HUES48 (cell line): ENCODE results near the gene WDFY2.

Experiments used
- H3K27ac ChIP-seq: one replicate; pipeline ENCODE4 v1.7.0; 2013; ENCODE audit warnings: low read depth, low read length, inconsistent platforms
- H3K27me3 ChIP-seq: 2 replicates; pipeline ENCODE4 v1.6.1; 2013; ENCODE audit warnings: mild to moderate bottlenecking, low read length; ENCODE audit not compliant: control insufficient read depth, insufficient read depth
- H3K36me3 ChIP-seq: 2 replicates; pipeline ENCODE4 v1.6.1; 2013; ENCODE audit warnings: low read length; ENCODE audit not compliant: control insufficient read depth, insufficient read depth
- H3K4me1 ChIP-seq: 2 replicates; pipeline ENCODE4 v1.6.1; 2013; ENCODE audit warnings: mild to moderate bottlenecking, low read length; ENCODE audit not compliant: control insufficient read depth, insufficient read depth
- H3K4me3 ChIP-seq: 2 replicates; pipeline ENCODE4 v1.5.1; 2013; ENCODE audit warnings: mild to moderate bottlenecking, low read depth, low read length
- H3K9ac ChIP-seq: 2 replicates; pipeline ENCODE4 v1.6.1; 2013; ENCODE audit warnings: mild to moderate bottlenecking, low read depth, low read length, moderate library complexity
- H3K9me3 ChIP-seq: 2 replicates; pipeline ENCODE4 v1.6.1; 2013; ENCODE audit warnings: low read length; ENCODE audit not compliant: control insufficient read depth, insufficient read depth

Gene WDFY2

DNA sequence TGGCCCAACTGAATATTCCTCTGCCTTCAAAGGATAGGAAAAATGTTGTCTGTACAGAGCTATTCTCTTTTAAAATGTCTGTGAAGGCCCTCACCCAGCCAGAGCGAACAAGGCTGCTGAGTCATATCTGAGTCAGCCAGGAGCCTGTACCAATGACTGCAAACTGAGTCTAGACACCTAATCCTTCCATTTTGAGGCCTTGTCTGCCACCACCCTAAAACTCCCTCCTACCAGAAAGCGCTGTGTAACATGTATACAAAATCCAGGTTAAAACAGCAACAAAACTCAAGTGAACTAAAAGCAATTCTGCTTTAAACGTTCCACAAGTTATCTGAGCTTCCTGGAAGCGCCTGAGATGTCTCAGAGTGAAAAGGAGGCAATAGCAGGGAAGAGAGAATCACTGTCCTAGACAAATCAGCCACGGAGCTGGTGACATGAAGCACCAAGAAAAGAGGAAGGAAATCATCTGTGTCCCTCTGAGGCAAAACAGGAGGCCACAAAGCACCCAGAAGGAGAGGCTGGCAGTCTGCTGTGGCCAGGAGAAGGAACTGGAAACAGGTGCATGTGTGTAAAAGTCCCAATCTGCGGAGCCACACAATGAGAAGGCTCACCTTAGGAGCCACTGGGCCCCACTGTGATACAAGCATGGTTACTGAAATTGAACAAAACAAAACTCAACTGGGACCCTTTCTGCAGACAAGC, 209.5 kb downstream of the WDFY2 start:
- H3K27ac ChIP-seq, result peak overlapping the region; percentile 3
- H3K27me3 ChIP-seq, result no peaks in the 10 kb centered on the region
- H3K9me3 ChIP-seq, result no peaks in the 10 kb centered on the region
- no peak overlapping the region for H3K9ac ChIP-seq
- H3K36me3 ChIP-seq, result no peaks in the 10 kb centered on the region; the same call in 1 of the 2 replicates
- peaks cover 10% of the 10 kb centered on the region for H3K4me1 ChIP-seq
- no peak overlapping the region for H3K4me3 ChIP-seq

DNA sequence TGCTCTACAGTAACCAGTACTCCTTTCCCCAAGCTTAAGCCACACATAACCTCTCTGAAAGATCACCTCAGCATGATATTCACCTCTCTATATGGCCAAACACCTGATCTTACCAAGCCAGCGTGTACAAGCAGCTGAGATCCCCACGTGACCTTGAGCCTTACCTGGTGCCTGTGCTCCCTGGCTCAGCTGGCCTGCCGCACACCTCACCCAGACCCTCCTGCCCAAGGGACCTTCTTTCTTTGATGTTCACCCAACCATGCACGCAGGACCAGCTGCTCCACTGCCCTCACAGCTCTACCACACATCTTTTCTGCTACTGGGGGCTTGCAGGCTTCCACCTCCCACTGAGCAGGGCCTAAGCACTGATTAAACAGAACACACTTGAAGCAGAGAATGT, 210.7 kb downstream of the WDFY2 start:
- Histone ChIP-seq H3K4me1 (peaks cover 16% of the 10 kb centered on the region), H3K9me3 (no peaks in the 10 kb centered on the region), H3K27ac (no peak overlapping the region), H3K36me3 (no peaks in the 10 kb centered on the region; the same call in 1 of the 2 replicates), H3K4me3 (no peak overlapping the region), H3K9ac (no peak overlapping the region), H3K27me3 (no peaks in the 10 kb centered on the region)

DNA sequence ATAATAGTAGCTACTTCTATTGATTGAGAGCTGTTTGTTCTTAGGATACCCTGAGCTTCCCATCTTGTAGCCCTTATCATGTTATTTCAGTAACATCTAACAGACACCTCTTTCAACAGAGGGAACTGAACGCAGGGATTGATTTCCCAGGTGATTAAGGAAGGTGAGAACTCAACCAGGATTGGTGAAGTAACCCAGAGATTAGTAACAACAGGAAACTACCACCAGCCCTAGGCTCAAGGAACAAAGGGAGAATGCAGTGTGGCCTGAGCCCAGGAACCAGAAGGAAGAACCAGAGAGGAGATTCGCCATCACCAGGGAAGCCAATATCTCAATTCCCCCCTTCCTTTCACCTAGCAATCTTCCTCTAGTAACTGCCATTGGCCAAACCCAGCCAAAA, 211.2 kb downstream of the WDFY2 start:
- H3K36me3 ChIP-seq, result no peaks in the 10 kb centered on the region; the same call in 1 of the 2 replicates
- H3K9ac ChIP-seq, result no peak overlapping the region
- no peaks in the 10 kb centered on the region for H3K27me3 ChIP-seq
- no peak overlapping the region for H3K27ac ChIP-seq
- peaks cover 18% of the 10 kb centered on the region for H3K4me1 ChIP-seq
- H3K4me3 ChIP-seq, result no peak overlapping the region
- no peaks in the 10 kb centered on the region for H3K9me3 ChIP-seq

DNA sequence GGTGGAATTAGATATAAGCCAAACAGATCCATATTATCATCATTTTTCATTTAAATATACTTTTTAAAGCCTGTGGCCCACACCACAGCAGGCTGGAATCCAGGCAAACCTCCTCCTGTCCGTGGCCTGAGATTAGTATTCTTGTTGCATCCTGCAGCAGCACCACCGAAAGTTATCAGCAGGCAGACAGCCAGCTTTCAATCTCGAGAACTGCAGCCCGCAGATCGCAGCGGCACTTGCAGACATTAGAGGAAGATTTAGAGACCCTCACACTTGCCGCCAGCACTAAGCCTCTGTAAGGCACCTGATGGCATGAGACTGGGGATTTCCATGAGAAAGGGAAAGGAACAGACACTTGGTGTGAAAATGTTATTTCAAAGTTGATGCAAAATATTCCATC, 212.3 kb downstream of the WDFY2 start:
- no peaks in the 10 kb centered on the region; the same call in 1 of the 2 replicates for H3K36me3 ChIP-seq
- no peaks in the 10 kb centered on the region for H3K27me3 ChIP-seq
- no peak overlapping the region for H3K4me3 ChIP-seq
- H3K9me3 ChIP-seq, result no peaks in the 10 kb centered on the region
- H3K27ac ChIP-seq, result no peak overlapping the region
- H3K9ac ChIP-seq, result no peak overlapping the region
- H3K4me1 ChIP-seq, result peaks cover 18% of the 10 kb centered on the region

DNA sequence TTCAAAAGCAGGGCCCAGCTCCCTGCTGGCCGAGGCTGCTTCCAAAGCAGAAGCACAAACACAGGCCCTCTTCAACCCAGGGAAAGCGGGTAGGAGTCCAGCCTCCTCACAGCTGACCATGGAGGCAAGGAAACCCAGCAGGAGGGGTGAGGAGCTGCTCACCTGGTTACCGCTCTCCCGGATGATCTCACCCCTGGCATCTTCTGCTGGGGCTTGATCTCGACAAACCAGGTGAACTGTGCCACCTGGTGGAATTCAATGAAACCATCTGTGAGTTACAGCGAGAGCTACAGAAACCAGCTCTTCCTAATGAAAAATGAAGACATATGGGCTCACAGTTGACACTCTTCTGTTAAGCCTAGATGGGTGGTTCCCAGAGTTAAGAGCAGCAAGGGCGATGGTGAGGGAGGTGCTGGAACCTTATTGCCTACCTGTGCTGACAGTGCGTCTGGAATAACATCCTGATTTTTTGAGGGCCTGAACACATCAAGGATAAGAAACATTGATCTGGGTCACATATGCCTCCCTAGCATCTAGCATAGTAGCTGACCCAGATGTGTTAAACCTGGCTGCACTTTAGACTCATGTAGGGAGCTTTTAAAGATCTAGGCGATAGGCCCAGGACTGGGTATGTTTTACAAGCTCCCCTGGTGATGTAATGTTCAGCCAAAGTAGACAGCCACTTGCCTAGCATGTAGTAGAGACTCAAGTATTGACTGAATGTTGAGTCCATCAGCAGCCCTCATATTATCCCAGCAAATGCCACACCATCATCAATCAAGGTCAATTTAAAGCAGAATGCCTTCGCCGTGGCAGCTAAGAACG, 213.6 kb downstream of the WDFY2 start:
- Histone ChIP-seq H3K36me3 (no peaks in the 10 kb centered on the region; the same call in 1 of the 2 replicates), H3K4me1 (peaks cover 26% of the 10 kb centered on the region), H3K4me3 (no peak overlapping the region), H3K27me3 (no peaks in the 10 kb centered on the region), H3K9me3 (no peaks in the 10 kb centered on the region), H3K9ac (no peak overlapping the region), H3K27ac (no peak overlapping the region)

DNA sequence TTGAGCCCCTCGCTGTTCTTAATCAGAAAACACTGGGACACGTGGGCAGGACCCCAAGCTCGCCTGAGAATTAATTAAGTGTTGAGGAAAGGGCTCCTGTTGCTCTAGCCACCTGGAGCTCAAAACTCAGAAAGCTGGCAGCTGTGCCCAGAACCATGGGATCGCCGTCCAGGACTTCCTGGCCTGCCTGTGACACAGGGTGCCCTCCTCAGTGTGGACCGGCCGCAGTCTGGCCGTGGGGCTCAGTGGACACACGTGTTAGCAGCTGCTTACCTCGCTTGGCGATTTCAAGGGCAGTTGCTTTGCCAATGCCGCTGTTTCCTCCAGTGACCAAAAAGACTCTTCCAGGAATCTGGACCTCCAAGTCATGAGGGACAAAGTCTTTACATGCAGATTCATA, 215.0 kb downstream of the WDFY2 start:
- Histone ChIP-seq H3K4me3 (no peak overlapping the region), H3K9me3 (no peaks in the 10 kb centered on the region), H3K27me3 (no peaks in the 10 kb centered on the region), H3K27ac (no peak overlapping the region), H3K4me1 (peaks cover 31% of the 10 kb centered on the region), H3K36me3 (no peaks in the 10 kb centered on the region; the same call in 1 of the 2 replicates), H3K9ac (no peak overlapping the region)

DNA sequence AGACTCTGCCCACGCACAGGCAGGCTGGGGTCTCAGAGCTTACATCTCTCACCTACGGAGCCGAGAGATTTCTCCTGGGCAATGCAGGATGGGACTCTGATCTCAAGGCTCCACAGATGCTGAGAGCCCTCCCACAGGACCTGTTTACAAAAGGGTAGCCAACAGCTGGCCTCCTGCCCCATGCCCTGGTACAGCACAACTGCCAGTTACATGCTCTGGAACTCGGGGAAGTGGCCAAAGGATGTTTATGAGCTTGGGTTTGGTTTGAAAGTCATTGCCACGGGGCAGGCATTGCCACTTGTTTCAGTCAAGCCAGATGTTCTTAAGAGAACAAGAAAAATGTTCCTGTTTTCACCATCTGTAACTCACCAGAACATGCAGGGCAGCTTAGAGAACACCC, 216.2 kb downstream of the WDFY2 start:
- no peak overlapping the region for H3K9ac ChIP-seq
- H3K4me1 ChIP-seq, result peaks cover 41% of the 10 kb centered on the region
- no peak overlapping the region for H3K27ac ChIP-seq
- H3K4me3 ChIP-seq, result no peak overlapping the region
- H3K9me3 ChIP-seq, result no peaks in the 10 kb centered on the region
- H3K36me3 ChIP-seq, result no peaks in the 10 kb centered on the region; the same call in 1 of the 2 replicates
- H3K27me3 ChIP-seq, result no peaks in the 10 kb centered on the region

DNA sequence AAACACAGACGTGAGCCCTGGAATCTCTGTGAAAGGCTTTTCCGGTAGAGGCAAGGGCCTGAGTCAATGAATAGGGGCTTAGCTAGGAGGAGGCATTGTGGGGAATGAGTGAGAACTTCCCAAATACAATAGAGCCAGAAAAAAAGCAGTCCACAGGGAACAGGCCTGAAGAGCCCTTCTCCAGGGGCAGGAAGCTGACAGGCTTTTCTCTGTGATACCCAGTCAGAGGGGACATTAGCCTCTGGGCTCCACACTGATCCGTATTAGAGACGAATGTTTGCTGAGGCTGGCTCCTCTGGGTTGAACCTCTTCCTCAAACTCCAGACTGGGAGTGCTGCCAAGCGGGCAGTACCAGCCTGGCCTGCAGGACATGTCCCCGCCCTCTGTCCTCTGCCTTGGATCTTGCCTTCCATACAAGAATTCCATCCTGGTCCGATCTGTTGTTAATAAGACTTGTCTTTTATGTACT, 217.4 kb downstream of the WDFY2 start:
- H3K27me3 ChIP-seq, result no peaks in the 10 kb centered on the region
- no peak overlapping the region for H3K4me3 ChIP-seq
- H3K36me3 ChIP-seq, result no peaks in the 10 kb centered on the region
- H3K9ac ChIP-seq, result no peak overlapping the region
- peak overlapping the region; percentile 74 for H3K27ac ChIP-seq
- H3K9me3 ChIP-seq, result no peaks in the 10 kb centered on the region
- peaks cover 42% of the 10 kb centered on the region for H3K4me1 ChIP-seq

DNA sequence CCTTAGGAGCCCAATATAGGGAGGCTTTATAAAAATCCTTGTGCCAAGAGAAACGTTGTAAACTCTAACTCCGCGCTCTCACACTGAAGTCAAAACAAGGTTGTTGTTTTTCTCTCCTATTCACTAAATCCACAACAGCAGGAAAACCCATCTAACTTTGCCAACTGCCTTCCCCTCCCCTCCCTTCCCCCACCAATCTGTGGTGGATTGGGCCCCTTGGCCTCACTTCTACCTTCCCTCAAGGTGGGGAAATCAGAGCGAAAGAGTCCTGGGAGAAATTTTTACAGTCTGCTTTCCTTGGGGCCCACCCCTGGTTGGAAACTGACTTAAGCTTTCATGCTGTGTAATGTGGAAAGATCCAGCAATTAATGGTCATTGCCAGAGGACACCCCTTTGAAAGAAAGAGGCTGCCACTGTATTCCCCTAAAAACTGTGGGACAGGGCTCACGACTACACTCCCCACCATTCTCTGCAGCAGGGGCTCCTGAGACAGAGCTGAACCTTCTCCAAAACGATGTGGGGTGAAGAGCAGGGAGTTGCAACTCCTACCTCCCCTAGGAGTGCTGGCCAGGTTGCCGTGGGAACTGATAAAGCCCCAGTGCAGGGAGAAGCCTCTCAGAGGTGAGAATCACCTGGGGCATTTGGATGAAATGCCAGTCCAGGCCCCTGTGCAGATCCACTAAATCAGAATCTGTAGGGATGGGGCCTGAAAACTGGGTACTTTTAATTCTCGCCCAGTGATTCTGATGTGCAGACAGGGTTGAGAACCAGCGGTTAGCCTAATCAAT, 218.6 kb downstream of the WDFY2 start:
- Histone ChIP-seq H3K27ac (peak overlapping the region; percentile 86), H3K4me3 (peak overlapping the region; percentile 79), H3K4me1 (peaks cover 35% of the 10 kb centered on the region), H3K27me3 (no peaks in the 10 kb centered on the region), H3K36me3 (no peaks in the 10 kb centered on the region), H3K9ac (peak overlapping the region; percentile 95; the same call in 1 of the 2 replicates), H3K9me3 (no peaks in the 10 kb centered on the region)

DNA sequence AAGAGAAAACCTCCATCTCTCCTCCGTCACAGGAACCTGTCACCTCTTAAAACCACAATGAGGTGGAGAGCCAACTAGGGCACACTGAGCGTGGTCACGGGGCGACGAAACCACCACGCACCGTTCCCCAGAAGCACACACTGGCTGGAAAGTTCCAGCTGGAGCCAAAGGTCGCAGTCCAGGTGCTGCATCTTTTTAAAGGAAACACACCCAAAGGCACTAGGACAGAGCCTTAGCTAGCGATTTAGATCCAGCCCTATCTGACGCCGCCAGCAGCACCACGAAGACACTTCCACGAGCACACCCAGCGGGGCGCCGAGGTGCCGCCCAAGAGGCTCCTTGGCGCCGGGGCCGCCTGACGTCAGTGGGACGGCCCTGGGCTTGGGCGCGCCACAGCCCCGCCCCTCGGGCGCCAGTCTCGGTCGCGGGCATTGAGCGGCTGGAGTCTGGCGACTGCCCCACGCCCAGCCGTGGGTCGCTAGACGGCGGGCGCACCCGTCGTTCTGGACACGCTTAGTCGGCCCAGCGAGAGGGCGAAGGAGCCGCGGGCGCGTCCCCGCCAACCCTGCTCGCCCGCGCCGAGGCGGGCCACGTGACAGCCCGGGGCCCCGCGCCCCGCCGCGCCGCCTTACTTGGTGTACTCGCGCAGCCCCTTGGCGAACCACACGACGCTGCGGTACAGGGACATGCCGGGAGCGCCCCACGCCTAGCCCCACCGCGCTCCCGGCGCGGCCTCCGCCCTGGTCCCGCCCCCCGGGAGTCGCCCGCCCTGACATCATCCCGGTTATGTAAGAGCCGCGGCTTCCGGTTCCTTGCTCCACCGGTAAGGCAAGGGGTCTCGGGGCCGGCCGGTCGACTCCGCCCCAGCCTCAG, 219.4 kb downstream of the WDFY2 start, which contains the start of gene DHRS12:
DHRS12 (minus strand) TSS at position 742 of the 873 bp plus-strand sequence. CDS start 4,504 bp downstream, outside the sequence.
- H3K4me3 ChIP-seq, result peak within 1 kb of the TSS; percentile 79
- H3K9me3 ChIP-seq, result no peaks in the 10 kb centered on the region
- H3K36me3 ChIP-seq, result no peaks in the 10 kb centered on the region
- peak within 1 kb of the TSS; percentile 86 for H3K27ac ChIP-seq
- no peaks in the 10 kb centered on the region for H3K27me3 ChIP-seq
- H3K4me1 ChIP-seq, result peaks cover 33% of the 10 kb centered on the region
- H3K9ac ChIP-seq, result peak within 1 kb of the TSS; percentile 95
